ENCODE results near the gene ADAMTS4. TPM values are rescaled to one million over a fixed set of nuclear protein-coding genes. Genes with fewer than 3 reads are reported as not detected.
A peak's percentile ranks its signal among the peaks of the same experiment; 100 is the strongest.

ADAMTS4 gene
- total and polyA plus RNA-seq, 9 of the 15 experiments (the other 6 are each of a cell fraction or from before 2014, with no cell fraction given), result 0.07 to 3.7 (median 0.41) TPM

GRCh38 chr1:161201836-161202712 lies 3.2 kb upstream of the ADAMTS4 start, which contains the start of gene NDUFS2 (continued):
- TF ChIP-seq ZBTB49 (CRISPR knock-in tag; IDR thresholded peaks at IDR 0.05; ENCODE audit: borderline replicate concordance) (no peak), ZNF140 (CRISPR knock-in tag; IDR thresholded peaks at IDR 0.05) (no peak), SMAD2 (IDR thresholded peaks at IDR 0.05; ENCODE audit: low read depth, low read length) (no peak), NFIC (IDR thresholded peaks at IDR 0.05) (peak; percentile 28; the same call in 1 of the 2 replicates), EZH2 (IDR thresholded peaks at IDR 0.05; ENCODE audit: borderline replicate concordance, low read depth, low read length) (no peak), KDM5B (IDR thresholded peaks at IDR 0.05; ENCODE audit: insufficient replicate concordance, low read depth, low read length) (peak; percentile 94), ILF3 (IDR thresholded peaks at IDR 0.05; ENCODE audit: borderline replicate concordance) (no peak), TRIM24 (IDR thresholded peaks at IDR 0.05) (no peak), ZNF318 (IDR thresholded peaks at IDR 0.05; ENCODE audit: borderline replicate concordance in 1 of 2, low read depth in 1 of 2) (no peak), ZNF740 (CRISPR knock-in tag; IDR thresholded peaks at IDR 0.05) (no peak; the same call in none of the 2 replicates), ZNF740 (tag; IDR thresholded peaks at IDR 0.05) (no peak; a peak in 1 of 4 replicates), ESRRB (CRISPR knock-in tag; IDR thresholded peaks at IDR 0.05; ENCODE audit: borderline replicate concordance) (no peak)
